OCI-LY3 (cell line): ENCODE measurements around the gene ARL4D.
"Not testable (repeated sequence)": the region's sequence is repeated elsewhere in the genome, so short reads cannot be mapped to it uniquely, and the experiment has no call there.

Source experiments
- H2AFZ ChIP-seq: fragments of 200-600, 300-600 bp; shearing (Covaris generic); 2 replicates; pipeline ENCODE4 v1.6.0; 2014; ENCODE audit warnings: antibody characterized with exemption, low read depth, low read length
- H3K27ac ChIP-seq: fragments of 200-600, 300-600 bp; sonication (generic); 2 replicates; pipeline ENCODE4 v1.5.1; 2014; ENCODE audit warnings: mild to moderate bottlenecking, low read length, moderate library complexity, mixed read lengths
- H3K27me3 ChIP-seq: fragments of 200-600, 300-600 bp; sonication (generic); 2 replicates; pipeline ENCODE4 v1.6.1; 2014; ENCODE audit warnings: low read depth, low read length, mixed read lengths
- H3K36me3 ChIP-seq: fragments of 200-600, 300-600 bp; sonication (generic); replicated peaks from 2 replicates; pipeline ENCODE3; 2014; ENCODE audit warnings: low read depth, low read length, mixed read lengths
- H3K4me1 ChIP-seq: fragments of 300-600, 200-600 bp; sonication (generic); 2 replicates; pipeline ENCODE4 v1.6.1; 2014; ENCODE audit warnings: low read length, mixed read lengths
- H3K4me2 ChIP-seq: fragments of 200-600, 300-600 bp; sonication (generic); 2 replicates; pipeline ENCODE4 v1.6.1; 2014; ENCODE audit warnings: low read length, mixed read lengths
- H3K4me3 ChIP-seq: fragments of 300-600, 200-600 bp; sonication (generic); 2 replicates; pipeline ENCODE4 v1.5.1; 2014; ENCODE audit warnings: antibody characterized with exemption, mild to moderate bottlenecking, low read length, moderate library complexity
- H3K79me2 ChIP-seq: fragments of 300-600, 200-600 bp; shearing (Covaris generic); 2 replicates; pipeline ENCODE4 v1.6.1; 2014; ENCODE audit warnings: mild to moderate bottlenecking, low read length, mixed read lengths
- H3K9ac ChIP-seq: fragments of 300-600, 200-600 bp; shearing (Covaris generic); 2 replicates; pipeline ENCODE4 v1.6.0; 2014; ENCODE audit warnings: mild to moderate bottlenecking, low read length, moderate library complexity
- H3K9me3 ChIP-seq: fragments of 200-600, 300-600 bp; shearing (Covaris generic); 2 replicates; pipeline ENCODE4 v1.6.1; 2014; ENCODE audit warnings: low read length, mixed read lengths; ENCODE audit not compliant: insufficient read depth
- H4K20me1 ChIP-seq: fragments of 200-600, 300-600 bp; sonication (generic); 2 replicates; pipeline ENCODE4 v1.6.1; 2016; ENCODE audit warnings: low read length, mixed read lengths; ENCODE audit not compliant: insufficient read depth
- EZH2phosphoT487 ChIP-seq: fragments of 200-600 bp; shearing (Covaris generic); IDR thresholded peaks from 2 replicates; pipeline ENCODE4 v1.6.1; 2018; ENCODE audit warnings: antibody characterized with exemption, mixed run types, low read depth
- TF ChIP-seq, protein P1 (sequence below): fragments of 200-600, 300-600 bp; sonication (generic); IDR thresholded peaks from 2 replicates; pipeline ENCODE4 v1.5.1; 2014; ENCODE audit warnings: antibody characterized with exemption, low read length, low read depth

ARL4D gene

DNA sequence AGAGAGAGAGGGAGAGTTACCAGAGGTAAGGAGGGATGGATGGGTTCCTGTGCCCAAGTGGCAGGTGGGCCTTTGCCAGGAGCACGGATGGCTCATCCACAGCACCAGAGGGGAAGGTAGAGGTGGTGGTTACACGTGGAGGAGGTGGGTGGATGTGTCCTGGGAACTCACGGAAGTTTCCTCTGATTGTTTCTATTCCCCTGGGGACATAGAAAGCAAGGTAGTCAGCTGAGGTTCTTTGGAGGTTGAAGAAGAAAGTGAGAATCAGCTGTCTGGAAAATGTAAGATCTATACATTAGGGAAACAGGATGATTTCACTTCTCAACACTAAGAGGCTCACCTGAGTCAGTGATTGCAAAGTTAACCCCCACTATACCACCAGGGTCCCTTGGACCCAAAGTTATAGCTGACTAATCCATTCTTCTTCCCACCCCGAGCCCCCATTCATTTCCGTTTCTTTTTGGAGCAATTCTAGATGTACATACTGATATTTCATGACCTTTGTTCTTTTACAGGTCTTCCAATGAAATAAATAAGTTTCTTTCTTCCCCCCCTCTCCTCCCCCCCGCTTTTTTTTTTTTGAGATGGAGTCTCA is 27.5 kb upstream of the ARL4D start:
- peaks cover 37% of the 10 kb centered on the region for H3K4me1 ChIP-seq
- H2AFZ ChIP-seq: no peak overlapping the region
- no peaks in the 10 kb centered on the region for H3K9me3 ChIP-seq
- peak overlapping the region; percentile 77 for H3K4me2 ChIP-seq
- no peaks in the 10 kb centered on the region for H4K20me1 ChIP-seq
- H3K36me3 ChIP-seq: no peaks in the 10 kb centered on the region
- H3K9ac ChIP-seq: no peak overlapping the region
- no peak overlapping the region for H3K4me3 ChIP-seq
- TF ChIP-seq, protein P1, sequence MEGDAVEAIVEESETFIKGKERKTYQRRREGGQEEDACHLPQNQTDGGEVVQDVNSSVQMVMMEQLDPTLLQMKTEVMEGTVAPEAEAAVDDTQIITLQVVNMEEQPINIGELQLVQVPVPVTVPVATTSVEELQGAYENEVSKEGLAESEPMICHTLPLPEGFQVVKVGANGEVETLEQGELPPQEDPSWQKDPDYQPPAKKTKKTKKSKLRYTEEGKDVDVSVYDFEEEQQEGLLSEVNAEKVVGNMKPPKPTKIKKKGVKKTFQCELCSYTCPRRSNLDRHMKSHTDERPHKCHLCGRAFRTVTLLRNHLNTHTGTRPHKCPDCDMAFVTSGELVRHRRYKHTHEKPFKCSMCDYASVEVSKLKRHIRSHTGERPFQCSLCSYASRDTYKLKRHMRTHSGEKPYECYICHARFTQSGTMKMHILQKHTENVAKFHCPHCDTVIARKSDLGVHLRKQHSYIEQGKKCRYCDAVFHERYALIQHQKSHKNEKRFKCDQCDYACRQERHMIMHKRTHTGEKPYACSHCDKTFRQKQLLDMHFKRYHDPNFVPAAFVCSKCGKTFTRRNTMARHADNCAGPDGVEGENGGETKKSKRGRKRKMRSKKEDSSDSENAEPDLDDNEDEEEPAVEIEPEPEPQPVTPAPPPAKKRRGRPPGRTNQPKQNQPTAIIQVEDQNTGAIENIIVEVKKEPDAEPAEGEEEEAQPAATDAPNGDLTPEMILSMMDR: no peak
- TF ChIP-seq EZH2phosphoT487: no peak
- no peaks in the 10 kb centered on the region for H3K79me2 ChIP-seq
- H3K27me3 ChIP-seq: peaks cover 17% of the 10 kb centered on the region
- H3K27ac ChIP-seq: no peak overlapping the region

GRCh38 chr17:43372273-43372911 is 26.4 kb upstream of the ARL4D start:
- TF ChIP-seq, protein P1: no peak
- no peak for TF ChIP-seq EZH2phosphoT487
- H3K79me2 ChIP-seq: no peaks in the 10 kb centered on the region
- H4K20me1 ChIP-seq: no peaks in the 10 kb centered on the region
- peaks cover 34% of the 10 kb centered on the region for H3K4me1 ChIP-seq
- H3K36me3 ChIP-seq: no peaks in the 10 kb centered on the region
- no peaks in the 10 kb centered on the region for H3K9me3 ChIP-seq
- no peak overlapping the region for H3K9ac ChIP-seq
- H3K4me3 ChIP-seq: peak overlapping the region; percentile 71
- H3K4me2 ChIP-seq: peak overlapping the region; percentile 77
- H3K27me3 ChIP-seq: peaks cover 17% of the 10 kb centered on the region
- no peak overlapping the region for H2AFZ ChIP-seq
- H3K27ac ChIP-seq: no peak overlapping the region

GRCh38 chr17:43373356-43373755 is 25.4 kb upstream of the ARL4D start:
- H3K9me3 ChIP-seq: no peaks in the 10 kb centered on the region
- peaks cover 30% of the 10 kb centered on the region for H3K4me1 ChIP-seq
- H3K36me3 ChIP-seq: no peaks in the 10 kb centered on the region
- peak overlapping the region; percentile 77; the same call in 1 of the 2 replicates for H3K4me2 ChIP-seq
- TF ChIP-seq EZH2phosphoT487: no peak
- TF ChIP-seq, protein P1: no peak
- H3K79me2 ChIP-seq: no peaks in the 10 kb centered on the region
- H4K20me1 ChIP-seq: no peaks in the 10 kb centered on the region
- H3K27me3 ChIP-seq: peaks cover 17% of the 10 kb centered on the region
- H3K27ac ChIP-seq: no peak overlapping the region
- no peak overlapping the region for H3K9ac ChIP-seq
- H3K4me3 ChIP-seq: no peak overlapping the region
- H2AFZ ChIP-seq: no peak overlapping the region

DNA sequence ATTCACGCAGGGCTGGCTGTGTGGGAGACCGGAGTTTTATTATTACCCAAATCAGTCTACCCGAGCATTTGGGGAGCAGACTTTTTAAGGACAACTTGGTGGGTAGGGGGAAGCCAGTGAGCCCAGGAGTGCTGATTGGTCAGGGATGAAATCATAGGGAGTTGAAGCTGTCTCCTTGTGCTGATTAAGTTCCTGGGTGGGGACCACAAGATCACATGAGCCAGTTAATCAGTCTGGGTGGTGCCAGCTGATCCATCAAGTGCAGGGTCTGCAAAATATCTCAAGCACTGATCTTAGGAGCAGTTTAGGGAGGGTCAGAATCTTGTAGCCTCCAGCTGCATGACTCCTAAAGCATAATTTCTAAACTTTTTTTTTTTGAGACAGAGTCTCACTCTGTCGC is 22.9 kb upstream of the ARL4D start:
- H3K27ac ChIP-seq, H3K4me2 ChIP-seq, H3K9me3 ChIP-seq, H3K4me3 ChIP-seq, H4K20me1 ChIP-seq, H3K36me3 ChIP-seq, H3K79me2 ChIP-seq, H2AFZ ChIP-seq, H3K9ac ChIP-seq: not testable (repeated sequence)
- Histone ChIP-seq H3K4me1 (peaks cover 23% of the 10 kb centered on the region), H3K27me3 (peaks cover 17% of the 10 kb centered on the region)
